HL-60 (cell line): ENCODE results near the gene SNRPN.

ENCODE experiments used
- DNase-seq, 2 experiments: peaks; one replicate each; pipeline ENCODE4 v3.0.0-alpha.2; 2010 to 2020; ENCODE audit warnings: low read depth in 1 of 2, low spot score in 1 of 2
- H3K27ac ChIP-seq: fragments of 250-450 bp; sonication (Bioruptor Pico); replicated peaks from 2 replicates; pipeline ENCODE4 v1.5.1; 2020; ENCODE audit warnings: mild to moderate bottlenecking, moderate library complexity
- H3K27me3 ChIP-seq: fragments of 250-450 bp; sonication (Bioruptor Pico); 2 replicates; pipeline ENCODE4 v1.5.1; 2021; ENCODE audit warnings: mild to moderate bottlenecking, moderate library complexity; ENCODE audit not compliant: insufficient read depth, poor library complexity, severe bottlenecking
- H3K4me3 ChIP-seq: replicated peaks from 2 replicates; pipeline ENCODE4 v1.5.1; 2011; ENCODE audit warnings: mild to moderate bottlenecking, control low read depth, low read length; ENCODE audit not compliant: insufficient read depth
- GABPA ChIP-seq: IDR thresholded peaks from 2 replicates; pipeline ENCODE4 v1.6.1; 2012; ENCODE audit warnings: low read depth
- POLR2AphosphoS5 ChIP-seq: IDR thresholded peaks from 2 replicates; pipeline ENCODE4 v1.6.1; 2012; ENCODE audit warnings: low read depth
- SPI1 ChIP-seq: IDR thresholded peaks from 2 replicates; pipeline ENCODE4 v1.6.1; 2012; ENCODE audit warnings: low read depth, mild to moderate bottlenecking, borderline replicate concordance
- TF ChIP-seq, protein P1 (sequence below): IDR thresholded peaks from one replicate; pipeline ENCODE4 v1.5.1; 2011; ENCODE audit warnings: low read length, control low read depth, inconsistent platforms; ENCODE audit not compliant: insufficient read depth
- TF ChIP-seq, protein P2 (sequence below): IDR thresholded peaks from 2 replicates; pipeline ENCODE4 v1.6.1; 2012; ENCODE audit warnings: low read depth; ENCODE audit not compliant: insufficient replicate concordance

The SNRPN gene

DNA sequence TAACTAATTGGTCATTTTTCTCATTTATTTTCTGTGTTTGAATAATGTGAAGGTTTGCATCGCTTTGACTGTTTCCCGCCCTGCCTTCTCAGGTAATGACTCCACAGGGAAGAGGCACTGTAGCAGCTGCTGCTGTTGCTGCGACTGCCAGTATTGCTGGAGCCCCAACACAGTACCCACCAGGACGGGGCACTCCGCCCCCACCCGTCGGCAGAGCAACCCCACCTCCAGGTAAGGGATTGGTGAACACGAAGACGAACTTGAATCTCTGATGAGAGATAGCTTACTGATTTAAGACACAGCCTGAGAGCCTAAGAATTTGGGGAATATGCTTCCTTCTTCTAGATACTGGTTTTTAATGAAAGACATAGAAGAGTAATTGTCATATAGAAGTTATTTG is 22.9 kb downstream of the SNRPN start:
- Histone ChIP-seq H3K27me3 (no peaks in the 10 kb centered on the region), H3K27ac (no peak overlapping the region), H3K4me3 (no peak overlapping the region)
- DNase-seq = no peak
- TF ChIP-seq, protein P1, sequence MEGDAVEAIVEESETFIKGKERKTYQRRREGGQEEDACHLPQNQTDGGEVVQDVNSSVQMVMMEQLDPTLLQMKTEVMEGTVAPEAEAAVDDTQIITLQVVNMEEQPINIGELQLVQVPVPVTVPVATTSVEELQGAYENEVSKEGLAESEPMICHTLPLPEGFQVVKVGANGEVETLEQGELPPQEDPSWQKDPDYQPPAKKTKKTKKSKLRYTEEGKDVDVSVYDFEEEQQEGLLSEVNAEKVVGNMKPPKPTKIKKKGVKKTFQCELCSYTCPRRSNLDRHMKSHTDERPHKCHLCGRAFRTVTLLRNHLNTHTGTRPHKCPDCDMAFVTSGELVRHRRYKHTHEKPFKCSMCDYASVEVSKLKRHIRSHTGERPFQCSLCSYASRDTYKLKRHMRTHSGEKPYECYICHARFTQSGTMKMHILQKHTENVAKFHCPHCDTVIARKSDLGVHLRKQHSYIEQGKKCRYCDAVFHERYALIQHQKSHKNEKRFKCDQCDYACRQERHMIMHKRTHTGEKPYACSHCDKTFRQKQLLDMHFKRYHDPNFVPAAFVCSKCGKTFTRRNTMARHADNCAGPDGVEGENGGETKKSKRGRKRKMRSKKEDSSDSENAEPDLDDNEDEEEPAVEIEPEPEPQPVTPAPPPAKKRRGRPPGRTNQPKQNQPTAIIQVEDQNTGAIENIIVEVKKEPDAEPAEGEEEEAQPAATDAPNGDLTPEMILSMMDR = no peak
- no peak for TF ChIP-seq GABPA
- TF ChIP-seq POLR2AphosphoS5 = no peak
- TF ChIP-seq SPI1 = no peak
- TF ChIP-seq, protein P2, sequence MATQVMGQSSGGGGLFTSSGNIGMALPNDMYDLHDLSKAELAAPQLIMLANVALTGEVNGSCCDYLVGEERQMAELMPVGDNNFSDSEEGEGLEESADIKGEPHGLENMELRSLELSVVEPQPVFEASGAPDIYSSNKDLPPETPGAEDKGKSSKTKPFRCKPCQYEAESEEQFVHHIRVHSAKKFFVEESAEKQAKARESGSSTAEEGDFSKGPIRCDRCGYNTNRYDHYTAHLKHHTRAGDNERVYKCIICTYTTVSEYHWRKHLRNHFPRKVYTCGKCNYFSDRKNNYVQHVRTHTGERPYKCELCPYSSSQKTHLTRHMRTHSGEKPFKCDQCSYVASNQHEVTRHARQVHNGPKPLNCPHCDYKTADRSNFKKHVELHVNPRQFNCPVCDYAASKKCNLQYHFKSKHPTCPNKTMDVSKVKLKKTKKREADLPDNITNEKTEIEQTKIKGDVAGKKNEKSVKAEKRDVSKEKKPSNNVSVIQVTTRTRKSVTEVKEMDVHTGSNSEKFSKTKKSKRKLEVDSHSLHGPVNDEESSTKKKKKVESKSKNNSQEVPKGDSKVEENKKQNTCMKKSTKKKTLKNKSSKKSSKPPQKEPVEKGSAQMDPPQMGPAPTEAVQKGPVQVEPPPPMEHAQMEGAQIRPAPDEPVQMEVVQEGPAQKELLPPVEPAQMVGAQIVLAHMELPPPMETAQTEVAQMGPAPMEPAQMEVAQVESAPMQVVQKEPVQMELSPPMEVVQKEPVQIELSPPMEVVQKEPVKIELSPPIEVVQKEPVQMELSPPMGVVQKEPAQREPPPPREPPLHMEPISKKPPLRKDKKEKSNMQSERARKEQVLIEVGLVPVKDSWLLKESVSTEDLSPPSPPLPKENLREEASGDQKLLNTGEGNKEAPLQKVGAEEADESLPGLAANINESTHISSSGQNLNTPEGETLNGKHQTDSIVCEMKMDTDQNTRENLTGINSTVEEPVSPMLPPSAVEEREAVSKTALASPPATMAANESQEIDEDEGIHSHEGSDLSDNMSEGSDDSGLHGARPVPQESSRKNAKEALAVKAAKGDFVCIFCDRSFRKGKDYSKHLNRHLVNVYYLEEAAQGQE = no peak

DNA sequence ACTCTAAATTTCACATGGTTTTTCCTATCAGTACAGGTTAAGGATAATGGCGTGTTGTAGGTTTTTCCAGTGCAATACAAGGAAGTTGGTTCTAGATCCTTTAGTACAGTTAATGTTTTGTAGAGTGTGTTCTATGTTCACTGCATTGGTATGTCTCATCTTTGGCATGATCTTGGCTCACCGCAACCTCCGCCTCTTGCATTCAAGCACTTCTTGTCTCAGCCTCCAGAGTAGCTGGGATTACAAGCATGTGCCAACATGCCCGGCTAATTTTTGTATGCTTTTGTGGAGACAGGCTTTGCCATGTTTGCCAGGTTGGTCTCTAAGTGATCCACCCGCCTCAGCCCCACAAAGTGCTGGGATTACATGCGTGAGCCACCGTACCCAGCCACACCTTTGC is 30.4 kb downstream of the SNRPN start:
- H3K27me3 ChIP-seq = no peaks in the 10 kb centered on the region
- DNase-seq = no peak
- H3K27ac ChIP-seq = no peak overlapping the region
- H3K4me3 ChIP-seq = no peak overlapping the region
- TF ChIP-seq GABPA = no peak

DNA sequence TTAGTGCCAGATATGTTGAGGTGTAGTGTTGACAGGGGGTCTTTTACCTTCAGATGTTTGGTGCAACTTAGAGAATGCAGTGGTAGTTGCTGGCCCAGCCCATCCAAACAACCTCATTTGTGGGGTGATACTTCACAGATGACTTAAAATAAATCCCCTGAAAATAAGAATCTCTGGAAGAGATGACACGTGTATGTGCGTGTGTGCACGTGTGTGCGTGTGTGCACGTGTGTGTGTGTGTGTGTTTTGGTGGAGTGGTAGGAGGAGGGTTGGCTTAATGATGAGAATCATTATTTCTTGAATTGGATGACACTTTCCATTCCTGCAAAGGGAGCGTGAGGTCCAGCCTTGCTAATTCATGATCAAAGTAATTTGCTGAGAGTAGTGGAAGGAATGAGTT is 31.9 kb downstream of the SNRPN start:
- TF ChIP-seq, protein P1 = no peak
- TF ChIP-seq POLR2AphosphoS5 (no peak), GABPA (no peak), SPI1 (no peak)
- TF ChIP-seq, protein P2 = no peak
- Histone ChIP-seq H3K4me3 (no peak overlapping the region), H3K27me3 (no peaks in the 10 kb centered on the region), H3K27ac (no peak overlapping the region)
- DNase-seq = no peak

DNA sequence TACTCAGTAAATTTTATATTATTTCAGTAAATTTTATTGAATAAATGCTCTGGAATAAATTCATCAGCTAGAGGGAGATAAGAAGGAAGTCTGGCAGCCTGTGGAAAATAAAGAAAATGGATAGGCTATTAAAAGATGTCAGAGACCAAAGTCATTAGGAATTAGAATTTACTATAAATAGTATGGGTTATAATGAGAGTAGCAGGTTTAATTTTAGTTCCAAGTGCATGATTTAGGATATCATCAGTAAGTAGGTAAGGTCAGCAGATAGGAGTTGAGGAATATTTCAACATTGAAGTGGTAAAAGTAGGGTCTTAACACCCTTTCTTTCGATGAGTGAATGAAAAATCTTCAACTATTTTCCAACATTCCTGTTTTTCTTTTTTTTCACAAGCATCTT is 64.6 kb downstream of the SNRPN start:
- no peak for DNase-seq
- Histone ChIP-seq H3K27ac (no peak overlapping the region), H3K27me3 (no peaks in the 10 kb centered on the region), H3K4me3 (no peak overlapping the region)
- TF ChIP-seq POLR2AphosphoS5 (no peak), SPI1 (no peak), GABPA (no peak)
- TF ChIP-seq, protein P2 = no peak
- TF ChIP-seq, protein P1 = no peak
